Endothelial cell of umbilical vein (primary cell): ENCODE results near the gene ENTPD6.
A peak's percentile ranks its signal among the peaks of the same experiment; 100 is the strongest.

Experiments used
- EZH2 ChIP-seq: IDR thresholded peaks from 2 replicates; pipeline ENCODE4 v1.6.1; 2012; ENCODE audit warnings: borderline replicate concordance, low read depth, mild to moderate bottlenecking, moderate library complexity, low read length, inconsistent platforms; ENCODE audit not compliant: severe bottlenecking
- FOS ChIP-seq: IDR thresholded peaks from 2 replicates; pipeline ENCODE4 v1.6.1; 2011; ENCODE audit warnings: mild to moderate bottlenecking, low read length, moderate library complexity, borderline replicate concordance; ENCODE audit not compliant: insufficient read depth
- GATA2 ChIP-seq: IDR thresholded peaks from 2 replicates; pipeline ENCODE4 v1.7.0; 2011; ENCODE audit warnings: low read depth, mild to moderate bottlenecking, moderate library complexity, mixed read lengths, low read length; ENCODE audit not compliant: insufficient read length, insufficient read depth
- JUN ChIP-seq: IDR thresholded peaks from 2 replicates; pipeline ENCODE4 v1.6.1; 2011; ENCODE audit warnings: borderline replicate concordance, low read depth; ENCODE audit not compliant: insufficient read length, insufficient read depth
- MYC ChIP-seq: IDR thresholded peaks from one replicate; pipeline ENCODE4 v1.6.1; 2011; ENCODE audit warnings: mild to moderate bottlenecking, low read depth, low read length
- POLR2A ChIP-seq: IDR thresholded peaks from 2 replicates; pipeline ENCODE4 v1.6.1; 2012; ENCODE audit warnings: low read depth, mild to moderate bottlenecking, control low read depth, low read length
- POLR2AphosphoS5 ChIP-seq: IDR thresholded peaks from 2 replicates; pipeline ENCODE4 v1.6.1; 2012; ENCODE audit warnings: low read depth, mild to moderate bottlenecking, control low read depth, low read length, moderate library complexity; ENCODE audit not compliant: insufficient read depth
- TF ChIP-seq, protein P1 (sequence below), 2 donors: IDR thresholded peaks; 1 replicate in 1 of 2; 2 replicates in 1 of 2; pipeline ENCODE4 v1.5.1; 2011; ENCODE audit warnings: low read length in 2 of 2, mild to moderate bottlenecking in 2 of 2, moderate library complexity in 2 of 2, control low read depth in 1 of 2, inconsistent platforms in 1 of 2, low read depth in 1 of 2; ENCODE audit not compliant: insufficient read depth in 1 of 2; ENCODE audit errors: extremely low read depth in 1 of 2
- TF ChIP-seq, protein P2 (sequence below): IDR thresholded peaks from 2 replicates; pipeline ENCODE4 v1.6.1; 2011; ENCODE audit not compliant: insufficient read depth, insufficient read length

DNA sequence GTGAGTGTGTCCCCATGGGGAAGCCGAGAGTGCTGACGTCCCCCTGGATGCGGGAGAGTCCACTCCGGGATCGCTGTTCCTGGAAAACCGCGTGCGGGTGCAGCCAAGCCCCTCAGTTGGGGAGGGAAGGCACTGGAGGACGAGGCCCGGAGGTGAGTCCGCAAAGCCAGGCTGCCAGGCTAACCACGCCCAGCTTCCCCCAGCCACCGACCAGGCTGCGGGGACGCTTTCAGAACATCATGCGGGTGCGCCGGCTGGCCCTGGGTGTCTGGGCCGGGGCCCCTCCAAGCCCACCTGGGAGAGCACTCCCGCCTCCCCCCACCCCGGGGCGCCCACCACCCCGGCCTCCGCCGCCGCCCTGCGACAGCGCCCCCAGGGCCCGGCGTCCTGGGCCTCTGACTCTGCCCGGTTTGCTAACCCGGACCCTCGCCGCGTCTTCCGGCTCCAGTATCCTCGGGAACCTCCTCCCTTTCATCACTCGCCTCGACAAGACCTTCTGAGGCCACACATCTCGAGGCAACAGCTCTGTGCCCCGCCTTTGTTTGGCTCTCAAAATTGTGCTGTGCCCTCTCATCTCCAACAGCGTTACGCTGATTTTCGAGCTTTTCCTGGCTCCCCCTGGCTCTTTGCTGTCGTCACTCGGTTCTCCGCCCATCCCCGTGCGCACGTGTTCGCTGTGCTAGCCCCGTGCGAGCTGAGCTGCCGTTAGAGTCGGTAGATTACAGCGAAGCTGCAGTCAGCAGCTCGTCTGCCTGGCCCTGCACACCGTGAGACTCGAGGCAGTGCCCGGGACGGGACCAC is 47.1 kb upstream of the ENTPD6 start:
- TF ChIP-seq POLR2A (no peak), EZH2 (peak; percentile 38), POLR2AphosphoS5 (no peak), JUN (no peak), MYC (no peak), FOS (no peak), GATA2 (no peak)
- TF ChIP-seq, protein P1, sequence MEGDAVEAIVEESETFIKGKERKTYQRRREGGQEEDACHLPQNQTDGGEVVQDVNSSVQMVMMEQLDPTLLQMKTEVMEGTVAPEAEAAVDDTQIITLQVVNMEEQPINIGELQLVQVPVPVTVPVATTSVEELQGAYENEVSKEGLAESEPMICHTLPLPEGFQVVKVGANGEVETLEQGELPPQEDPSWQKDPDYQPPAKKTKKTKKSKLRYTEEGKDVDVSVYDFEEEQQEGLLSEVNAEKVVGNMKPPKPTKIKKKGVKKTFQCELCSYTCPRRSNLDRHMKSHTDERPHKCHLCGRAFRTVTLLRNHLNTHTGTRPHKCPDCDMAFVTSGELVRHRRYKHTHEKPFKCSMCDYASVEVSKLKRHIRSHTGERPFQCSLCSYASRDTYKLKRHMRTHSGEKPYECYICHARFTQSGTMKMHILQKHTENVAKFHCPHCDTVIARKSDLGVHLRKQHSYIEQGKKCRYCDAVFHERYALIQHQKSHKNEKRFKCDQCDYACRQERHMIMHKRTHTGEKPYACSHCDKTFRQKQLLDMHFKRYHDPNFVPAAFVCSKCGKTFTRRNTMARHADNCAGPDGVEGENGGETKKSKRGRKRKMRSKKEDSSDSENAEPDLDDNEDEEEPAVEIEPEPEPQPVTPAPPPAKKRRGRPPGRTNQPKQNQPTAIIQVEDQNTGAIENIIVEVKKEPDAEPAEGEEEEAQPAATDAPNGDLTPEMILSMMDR (IDR thresholded peaks at IDR 0.05; ENCODE audit: extremely low read depth in 1 of 2, insufficient read depth in 1 of 2, low read depth in 1 of 2, low read length in 2 of 2) = no peak
- TF ChIP-seq, protein P2, sequence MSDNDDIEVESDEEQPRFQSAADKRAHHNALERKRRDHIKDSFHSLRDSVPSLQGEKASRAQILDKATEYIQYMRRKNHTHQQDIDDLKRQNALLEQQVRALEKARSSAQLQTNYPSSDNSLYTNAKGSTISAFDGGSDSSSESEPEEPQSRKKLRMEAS = peak; percentile 68
